Tibial nerve (tissue), 3 donors: ENCODE data around the gene TSC1.

ENCODE experiments used
- CTCF ChIP-seq, 5 experiments: fragments of 200-600 bp in 3 of 5; fragments of 450-650 bp in 2 of 5; sonication (generic) in 3 of 5; IDR thresholded peaks; one replicate each; pipeline ENCODE4 v1.5.1; 2016 to 2019; ENCODE audit warnings: antibody characterized with exemption in 5 of 5, mild to moderate bottlenecking in 3 of 5, moderate library complexity in 2 of 5
- POLR2A ChIP-seq, 2 donors: fragments of 450-650 bp; IDR thresholded peaks; one replicate each; pipeline ENCODE4 v1.6.1; 2017; ENCODE audit warnings: antibody characterized with exemption in 2 of 2, mild to moderate bottlenecking in 2 of 2, moderate library complexity in 2 of 2

- no peak for TF ChIP-seq CTCF (IDR thresholded peaks at IDR 0.05)
- TF ChIP-seq POLR2A (IDR thresholded peaks at IDR 0.05) = no peak
Measured at GRCh38 chr9:132942541-132943182, 1.8 kb downstream of the TSC1 start.
